Tibial nerve (tissue), 3 donors: Measurements from ENCODE around the gene PXT1.

Source experiments
- CTCF ChIP-seq, 5 experiments: fragments of 200-600 bp in 3 of 5; fragments of 450-650 bp in 2 of 5; sonication (generic) in 3 of 5; IDR thresholded peaks; one replicate each; pipeline ENCODE4 v1.5.1; 2016 to 2019; ENCODE audit warnings: antibody characterized with exemption in 5 of 5, mild to moderate bottlenecking in 3 of 5, moderate library complexity in 2 of 5
- POLR2A ChIP-seq, 2 donors: fragments of 450-650 bp; IDR thresholded peaks; one replicate each; pipeline ENCODE4 v1.6.1; 2017; ENCODE audit warnings: antibody characterized with exemption in 2 of 2, mild to moderate bottlenecking in 2 of 2, moderate library complexity in 2 of 2

- no peak for TF ChIP-seq POLR2A (IDR thresholded peaks at IDR 0.05)
- TF ChIP-seq CTCF (IDR thresholded peaks at IDR 0.05), result no peak
These were observed 45.0 kb upstream of the PXT1 start for GRCh38 chr6:36487698-36488097.
